Muscle layer of duodenum (tissue), 2 donors: Measurements from ENCODE around the gene GPR157.
A peak's percentile ranks its signal among the peaks of the same experiment; 100 is the strongest.
"Not testable (repeated sequence)": the region's sequence is repeated elsewhere in the genome, so short reads cannot be mapped to it uniquely, and the experiment has no call there.

ENCODE experiments used
- H3K27ac ChIP-seq: one replicate; pipeline ENCODE4 v1.7.0; 2013; ENCODE audit warnings: mild to moderate bottlenecking, low read length
- H3K27me3 ChIP-seq: one replicate; pipeline ENCODE4 v1.7.0; 2013; ENCODE audit warnings: low read depth, mild to moderate bottlenecking, control low read depth, low read length
- H3K36me3 ChIP-seq, 2 donors: one replicate each; pipeline ENCODE4 v1.7.0; 2013; ENCODE audit warnings: low read length in 2 of 2, control low read depth in 1 of 2, mild to moderate bottlenecking in 1 of 2; ENCODE audit not compliant: insufficient read depth in 2 of 2, control insufficient read depth in 1 of 2
- H3K4me1 ChIP-seq, 2 donors: one replicate each; pipeline ENCODE4 v1.7.0; 2013; ENCODE audit warnings: low read length in 2 of 2, mild to moderate bottlenecking in 2 of 2, control low read depth in 1 of 2, moderate library complexity in 1 of 2; ENCODE audit not compliant: insufficient read depth in 2 of 2, control insufficient read depth in 1 of 2
- H3K4me3 ChIP-seq, 2 donors: one replicate each; pipeline ENCODE4 v1.7.0; 2013; ENCODE audit warnings: low read length in 2 of 2, low read depth in 1 of 2, mild to moderate bottlenecking in 1 of 2
- H3K9me3 ChIP-seq, 2 donors: one replicate each; pipeline ENCODE4 v1.7.0; 2013; ENCODE audit warnings: low read length in 2 of 2, control low read depth in 1 of 2, mild to moderate bottlenecking in 1 of 2; ENCODE audit not compliant: control insufficient read depth in 1 of 2
- donor health status: healthy.

Gene GPR157

GRCh38 chr1:9145714-9146113 is 16.8 kb upstream of the GPR157 start:
- no peak overlapping the region for H3K4me3 ChIP-seq
- H3K9me3 ChIP-seq = no peaks in the 10 kb centered on the region
- H3K27ac ChIP-seq = no peak overlapping the region
- no peaks in the 10 kb centered on the region for H3K36me3 ChIP-seq
- peaks cover 0 to 13% of the 10 kb centered on the region in 2 donors for H3K4me1 ChIP-seq
- H3K27me3 ChIP-seq = no peaks in the 10 kb centered on the region

- Histone ChIP-seq H3K36me3 (no peaks in the 10 kb centered on the region), H3K27me3 (no peaks in the 10 kb centered on the region), H3K4me3 (no peak overlapping the region), H3K4me1 (peaks cover 0 to 11% of the 10 kb centered on the region in 2 donors), H3K27ac (no peak overlapping the region), H3K9me3 (no peaks in the 10 kb centered on the region)
These were observed 16.2 kb upstream of the GPR157 start for GRCh38 chr1:9145021-9145668.

- H3K4me1 ChIP-seq, H3K36me3 ChIP-seq, H3K9me3 ChIP-seq, H3K4me3 ChIP-seq, H3K27me3 ChIP-seq, H3K27ac ChIP-seq: not testable (repeated sequence)
These were observed 15.6 kb upstream of the GPR157 start for GRCh38 chr1:9144494-9144893.

GRCh38 chr1:9143250-9143649 is 14.3 kb upstream of the GPR157 start:
- Histone ChIP-seq H3K27ac (no peak overlapping the region), H3K4me1 (no peaks in the 10 kb centered on the region), H3K9me3 (no peaks in the 10 kb centered on the region), H3K4me3 (no peak overlapping the region), H3K27me3 (no peaks in the 10 kb centered on the region), H3K36me3 (no peaks in the 10 kb centered on the region)

- Histone ChIP-seq H3K4me3 (no peak overlapping the region), H3K9me3 (no peaks in the 10 kb centered on the region), H3K36me3 (no peaks in the 10 kb centered on the region), H3K27me3 (no peaks in the 10 kb centered on the region), H3K4me1 (no peaks in the 10 kb centered on the region), H3K27ac (no peak overlapping the region)
These were observed 11.0 kb upstream of the GPR157 start for GRCh38 chr1:9139930-9140329.

GRCh38 chr1:9136932-9137331 is 8.0 kb upstream of the GPR157 start:
- no peak overlapping the region for H3K27ac ChIP-seq
- H3K27me3 ChIP-seq = no peaks in the 10 kb centered on the region

GRCh38 chr1:9135073-9135836 is 6.4 kb upstream of the GPR157 start:
- H3K36me3 ChIP-seq = no peaks in the 10 kb centered on the region
- H3K4me3 ChIP-seq = no peak overlapping the region
- no peak overlapping the region for H3K27ac ChIP-seq
- H3K9me3 ChIP-seq = no peaks in the 10 kb centered on the region
- H3K4me1 ChIP-seq = no peaks in the 10 kb centered on the region
- no peaks in the 10 kb centered on the region for H3K27me3 ChIP-seq

More at GRCh38 chr1:9136932-9137331, 8.0 kb upstream of the GPR157 start:
- no peaks in the 10 kb centered on the region for H3K9me3 ChIP-seq
- H3K36me3 ChIP-seq = no peaks in the 10 kb centered on the region
- no peaks in the 10 kb centered on the region for H3K4me1 ChIP-seq
- H3K4me3 ChIP-seq = no peak overlapping the region

GRCh38 chr1:9133870-9134585 is 5.1 kb upstream of the GPR157 start:
- Histone ChIP-seq H3K9me3 (no peaks in the 10 kb centered on the region), H3K36me3 (no peaks in the 10 kb centered on the region), H3K4me3 (no peak overlapping the region), H3K27me3 (no peaks in the 10 kb centered on the region), H3K27ac (no peak overlapping the region), H3K4me1 (peaks cover 0 to 3% of the 10 kb centered on the region in 2 donors)

- H3K27ac ChIP-seq = peak overlapping the region; percentile 6
These were observed 552 bp upstream of the GPR157 start for GRCh38 chr1:9129266-9130041.

GRCh38 chr1:9128166-9128519 is 759 bp downstream of the GPR157 start:
- H3K9me3 ChIP-seq = no peaks in the 10 kb centered on the region
- H3K27me3 ChIP-seq = no peaks in the 10 kb centered on the region
- peak overlapping the region; percentile 64 to 90 for H3K4me3 ChIP-seq
- no peak overlapping the region for H3K27ac ChIP-seq
- no peaks in the 10 kb centered on the region for H3K36me3 ChIP-seq
- H3K4me1 ChIP-seq = peaks cover 0 to 21% of the 10 kb centered on the region in 2 donors

More at GRCh38 chr1:9129266-9130041, 552 bp upstream of the GPR157 start:
- peaks cover 0 to 21% of the 10 kb centered on the region in 2 donors for H3K4me1 ChIP-seq
- H3K4me3 ChIP-seq = peak overlapping the region; percentile 34 to 61
- H3K9me3 ChIP-seq = no peaks in the 10 kb centered on the region
- H3K36me3 ChIP-seq = no peaks in the 10 kb centered on the region
- no peaks in the 10 kb centered on the region for H3K27me3 ChIP-seq
